DND-41 (cell line): ENCODE measurements around the gene FMNL3.

Experiments used
- CTCF ChIP-seq: IDR thresholded peaks from 2 replicates; pipeline ENCODE4 v1.5.1; 2012; ENCODE audit warnings: borderline replicate concordance, low read length, moderate library complexity, mild to moderate bottlenecking; ENCODE audit not compliant: poor library complexity, severe bottlenecking; ENCODE audit errors: extremely low read depth
- EZH2 ChIP-seq: IDR thresholded peaks from 3 replicates; pipeline ENCODE4 v1.6.1; 2012; ENCODE audit warnings: borderline replicate concordance, low read depth, mild to moderate bottlenecking, moderate library complexity, low read length, inconsistent platforms; ENCODE audit not compliant: severe bottlenecking

- TF ChIP-seq CTCF (no peak), EZH2 (no peak)
These were observed 51.5 kb downstream of the FMNL3 start for GRCh38 chr12:49655595-49656236.
